Aorta (tissue), 5 donors: Measurements from ENCODE around the gene VWC2. TPM values are rescaled to one million over a fixed set of nuclear protein-coding genes. Genes with fewer than 3 reads are reported as not detected.

Experiments used
- ATAC-seq: fragments of 200-7000 bp; cut with Tn5 transposase; one replicate; pipeline ENCODE4 v1.9.1; 2022; ENCODE audit warnings: moderate library complexity; ENCODE audit not compliant: low FRiP score
- DNase-seq, 2 donors: peaks; one replicate each; pipeline ENCODE4 v3.0.0-alpha.2; 2020
- H3K27ac ChIP-seq, 2 donors: one replicate each; pipeline ENCODE4 v1.5.1; 2013; ENCODE audit warnings: low read length in 2 of 2, mild to moderate bottlenecking in 2 of 2, moderate library complexity in 2 of 2, control low read depth in 1 of 2, inconsistent platforms in 1 of 2, low read depth in 1 of 2
- H3K27me3 ChIP-seq, 2 donors: one replicate each; pipeline ENCODE4 v1.6.1; 2013; ENCODE audit warnings: control low read depth in 1 of 2, low read length in 1 of 2, mild to moderate bottlenecking in 1 of 2, moderate library complexity in 1 of 2; ENCODE audit not compliant: insufficient read depth in 2 of 2, control insufficient read depth in 1 of 2
- H3K36me3 ChIP-seq, 2 donors: one replicate each; pipeline ENCODE4 v1.6.1; 2013; ENCODE audit warnings: control low read depth in 1 of 2, low read length in 1 of 2, mild to moderate bottlenecking in 1 of 2; ENCODE audit not compliant: insufficient read depth in 2 of 2, control insufficient read depth in 1 of 2
- H3K4me1 ChIP-seq, 2 donors: one replicate each; pipeline ENCODE4 v1.6.1; 2013; ENCODE audit warnings: low read length in 2 of 2, control low read depth in 1 of 2, mild to moderate bottlenecking in 1 of 2, moderate library complexity in 1 of 2; ENCODE audit not compliant: insufficient read depth in 2 of 2, control insufficient read depth in 1 of 2
- H3K4me3 ChIP-seq, 2 donors: one replicate each; pipeline ENCODE4 v1.5.1; 2013; ENCODE audit warnings: low read length in 2 of 2, control low read depth in 1 of 2, mild to moderate bottlenecking in 1 of 2
- H3K9me3 ChIP-seq: one replicate; pipeline ENCODE4 v1.6.1; 2013; ENCODE audit warnings: mild to moderate bottlenecking, low read length; ENCODE audit not compliant: control insufficient read depth
- WGBS, 2 donors: extraction: QIAGEN DNeasy Blood & Tissue Kit; methylation state at CpG; one replicate each; pipeline ENCODE4 v1.1.7; 2013; 5-methylcytosine and 5-hydroxymethylcytosine counted together
- intact Hi-C, 2 donors: fragments of 100-400 bp; cut with DNase I; formaldehyde crosslinking; loops; one replicate each; pipeline versions ENCODE4 v1.14.2 to v1.15.0; 2022
- polyA plus RNA-seq, 2 donors: library from polyadenylated mRNA; stranded (reverse); fragments of 200-250 nt; gene quantifications; one replicate each; pipeline ENCODE4 v1.2.3, GENCODE V29; 2013
- total RNA-seq, 2 donors: library from RNA; stranded (reverse); fragmentation: NEBNext Ultra II Directional; extraction: Animal tissue kit (Norgen Biotek cat#: 25700); gene quantifications; one replicate each; pipeline ENCODE4 v1.2.1, GENCODE V29; 2021
- donor health status: healthy with polysubstance abuse.
- donor health status: Bipolar disorder and iron deficiency.
- donor health status: DM: no; HTN: no; CAD: no.
- donor health status: DM: no; HTN: no; CAD: no.
- donor health status: DM: yes; HTN: yes; CAD: no.

VWC2 gene
- total and polyA plus RNA-seq, 4 donors: 0.03 TPM; not detected in 3

DNA sequence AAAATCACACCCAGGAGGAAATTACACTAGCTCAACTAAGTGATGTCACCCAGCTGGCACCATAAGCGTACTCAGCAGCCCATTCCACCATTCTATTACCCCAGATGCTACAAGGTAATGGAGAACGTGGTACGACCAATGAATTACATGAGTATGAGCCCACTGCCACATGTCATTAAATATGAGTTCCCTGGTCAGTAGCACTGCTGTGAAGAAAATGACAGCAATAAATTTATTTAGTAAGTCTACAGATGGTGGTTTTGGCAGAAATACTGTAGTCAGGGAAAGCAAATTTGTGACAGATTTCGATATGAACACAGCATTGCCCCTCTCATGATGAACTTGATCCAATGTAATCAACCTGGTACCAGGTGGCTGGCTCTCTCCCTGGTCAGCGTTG is 154.2 kb downstream of the VWC2 start:
- 66 to 73% methylated on average over 5 of the region's 5 CpGs for WGBS, 2 donors
- peak; percentile 19 for ATAC-seq
- intact Hi-C loops: no loop called here

DNA sequence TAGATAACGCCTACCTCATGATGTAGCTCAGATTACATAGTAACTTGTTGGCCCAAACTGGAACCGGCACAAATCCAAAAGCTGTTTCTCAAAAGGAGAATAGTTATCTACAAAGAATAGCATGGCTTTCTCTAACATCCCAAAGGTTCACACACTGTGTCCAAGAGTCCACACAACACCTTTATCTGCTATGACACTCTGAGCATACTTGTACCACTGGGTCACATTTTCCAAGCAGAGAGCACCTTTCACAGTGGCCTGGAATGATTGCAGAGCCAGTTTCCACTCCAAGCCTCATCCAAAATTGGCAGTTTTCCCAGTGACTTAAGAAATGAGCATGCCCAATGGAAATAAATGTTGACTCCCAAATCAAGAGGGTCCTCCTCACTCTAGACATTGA is 155.3 kb downstream of the VWC2 start:
- Histone ChIP-seq H3K27me3 (no peaks in the 10 kb centered on the region), H3K4me1 (no peaks in the 10 kb centered on the region), H3K27ac (no peak overlapping the region), H3K4me3 (no peak overlapping the region), H3K36me3 (no peaks in the 10 kb centered on the region), H3K9me3 (peaks cover 5% of the 10 kb centered on the region)
- WGBS, 2 donors: 91 to 92% methylated on average over 2 of the region's 2 CpGs
- no peak for DNase-seq
- intact Hi-C loops: no loop called here
- ATAC-seq: no peak

More for the DNA sequence above, 154.2 kb downstream of the VWC2 start:
- Histone ChIP-seq H3K27ac (no peak overlapping the region), H3K27me3 (no peaks in the 10 kb centered on the region), H3K4me1 (no peaks in the 10 kb centered on the region), H3K4me3 (no peak overlapping the region), H3K9me3 (peaks cover 3% of the 10 kb centered on the region), H3K36me3 (no peaks in the 10 kb centered on the region)
- DNase-seq: no peak

DNA sequence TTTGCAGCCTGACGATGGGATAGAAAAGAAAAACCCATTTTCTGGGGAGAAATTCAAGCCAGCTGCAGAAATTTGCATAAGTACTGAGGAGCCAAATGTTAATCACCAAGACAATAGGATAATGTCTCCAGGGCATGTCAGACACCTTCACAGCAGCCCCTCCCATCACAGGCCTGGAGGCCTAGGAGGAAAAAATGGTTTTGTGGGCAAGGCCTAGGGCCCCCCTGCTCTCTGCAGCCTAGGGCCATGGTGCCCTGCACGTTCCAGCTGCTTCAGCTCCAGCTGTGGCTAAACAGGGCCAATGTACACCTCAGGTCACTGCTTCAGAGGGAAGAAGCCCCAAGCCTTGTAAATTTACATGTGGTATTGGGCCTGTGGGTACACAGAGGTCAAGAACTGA is 158.2 kb downstream of the VWC2 start:
- H3K27me3 ChIP-seq: no peaks in the 10 kb centered on the region
- 75 to 84% methylated on average over 2 of the region's 2 CpGs for WGBS, 2 donors
- no peak overlapping the region for H3K4me3 ChIP-seq
- no peak overlapping the region for H3K27ac ChIP-seq
- no peaks in the 10 kb centered on the region for H3K36me3 ChIP-seq
- no peaks in the 10 kb centered on the region for H3K4me1 ChIP-seq
- no peak for ATAC-seq
- intact Hi-C loops: no loop called here
- peaks cover 5% of the 10 kb centered on the region for H3K9me3 ChIP-seq
- DNase-seq: no peak

DNA sequence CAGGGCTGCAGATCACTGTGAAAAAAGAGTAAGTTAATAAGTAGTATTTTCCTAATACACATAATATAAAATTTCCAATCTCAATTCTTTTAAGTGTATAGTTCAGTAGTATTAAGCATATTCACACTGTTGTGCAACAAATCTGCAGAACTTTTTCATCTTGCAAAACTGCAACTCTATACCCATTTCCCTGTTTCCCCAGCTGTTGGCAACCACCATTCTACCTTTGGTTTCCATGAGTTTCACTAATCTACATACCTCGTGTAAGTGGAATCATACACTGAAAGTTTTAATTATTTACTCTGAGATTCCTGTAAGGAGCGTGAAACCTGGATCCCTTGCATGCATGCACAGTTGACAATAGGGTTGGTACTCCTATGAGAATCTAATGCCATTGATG is 164.2 kb downstream of the VWC2 start:
- Histone ChIP-seq H3K9me3 (peaks cover 2% of the 10 kb centered on the region), H3K4me3 (no peak overlapping the region), H3K27ac (no peak overlapping the region), H3K27me3 (no peaks in the 10 kb centered on the region), H3K36me3 (no peaks in the 10 kb centered on the region), H3K4me1 (no peaks in the 10 kb centered on the region)
- no peak for ATAC-seq
- WGBS, 2 donors: 78 to 93% methylated on average over 2 of the region's 2 CpGs
- DNase-seq: no peak
- intact Hi-C loops: no loop called here
